GM18868 (cell line): Measurements from ENCODE around the gene ADIPOQ.
"Not testable (repeated sequence)": the region's sequence is repeated elsewhere in the genome, so short reads cannot be mapped to it uniquely, and the experiment has no call there.

ENCODE experiments used
- ATAC-seq: cut with Tn5 transposase; IDR thresholded peaks from one replicate; pipeline ENCODE4 v1.9.1; 2021; ENCODE audit warnings: mild to moderate bottlenecking, moderate library complexity; ENCODE audit not compliant: unreplicated experiment

Gene ADIPOQ

GRCh38 chr3:186870421-186871201 lies 28.1 kb downstream of the ADIPOQ start:
- no peak for ATAC-seq

DNA sequence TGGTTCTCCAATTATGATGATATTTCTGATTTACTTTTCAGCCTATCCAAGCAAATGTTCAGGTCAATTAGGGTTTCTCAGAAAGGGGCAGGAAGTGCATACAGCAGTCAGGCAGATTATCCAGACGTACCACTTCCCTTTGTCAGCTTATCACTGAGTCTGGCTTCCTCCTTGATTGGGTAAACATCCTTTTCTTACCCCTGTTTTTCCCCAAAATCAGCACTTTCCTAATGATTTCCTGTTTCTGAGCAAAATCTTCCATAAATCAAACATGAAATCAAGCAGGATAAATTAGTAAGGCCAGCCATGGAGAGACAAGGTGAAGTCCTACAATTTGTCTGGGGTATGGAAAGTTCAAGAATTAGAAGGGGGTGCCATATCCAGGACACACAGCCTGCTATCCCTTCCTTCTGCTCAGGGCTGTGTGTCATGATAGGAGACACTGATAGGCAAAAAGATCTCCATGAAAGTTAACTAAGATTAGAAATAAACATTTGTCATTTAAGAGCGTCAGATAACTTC lies 29.0 kb downstream of the ADIPOQ start:
- ATAC-seq: no peak

DNA sequence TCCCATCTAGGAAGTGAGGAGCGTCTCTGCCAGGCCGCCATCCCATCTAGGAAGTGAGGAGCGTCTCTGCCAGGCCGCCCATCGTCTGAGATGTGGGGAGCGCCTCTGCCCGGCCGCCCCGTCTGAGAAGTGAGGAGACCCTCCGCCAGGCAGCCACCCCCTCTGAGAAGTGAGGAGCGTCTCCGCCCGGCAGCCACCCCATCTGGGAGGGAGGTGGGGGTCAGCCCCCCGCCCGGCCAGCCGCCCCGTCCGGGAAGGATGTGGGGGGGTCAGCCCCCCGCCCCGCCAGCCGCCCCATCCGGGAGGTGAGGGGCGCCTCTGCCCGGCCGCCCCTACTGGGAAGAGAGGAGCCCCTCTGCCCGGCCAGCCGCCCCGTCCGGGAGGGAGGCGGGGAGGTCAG lies 31.3 kb downstream of the ADIPOQ start:
- not testable (repeated sequence) for ATAC-seq

DNA sequence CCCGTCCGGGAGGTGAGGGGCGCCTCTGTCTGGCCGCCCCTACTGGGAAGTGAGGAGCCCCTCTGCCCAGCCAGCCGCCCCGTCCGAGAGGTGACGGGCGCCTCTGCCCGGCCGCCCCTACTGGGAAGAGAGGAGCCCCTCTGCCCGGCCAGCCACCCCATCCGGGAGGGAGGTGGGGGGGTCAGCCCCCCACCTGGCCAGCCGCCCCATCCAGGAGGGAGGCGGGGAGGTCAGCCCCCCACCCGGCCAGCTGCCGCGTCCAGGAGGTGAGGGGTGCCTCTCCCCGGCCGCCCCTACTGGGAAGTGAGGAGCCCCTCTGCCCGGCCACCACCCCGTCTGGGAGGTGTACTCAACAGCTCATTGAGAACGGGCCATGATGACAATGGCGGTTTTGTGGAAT lies 31.7 kb downstream of the ADIPOQ start:
- not testable (repeated sequence) for ATAC-seq

GRCh38 chr3:186874841-186875240 lies 32.3 kb downstream of the ADIPOQ start:
- not testable (repeated sequence) for ATAC-seq

DNA sequence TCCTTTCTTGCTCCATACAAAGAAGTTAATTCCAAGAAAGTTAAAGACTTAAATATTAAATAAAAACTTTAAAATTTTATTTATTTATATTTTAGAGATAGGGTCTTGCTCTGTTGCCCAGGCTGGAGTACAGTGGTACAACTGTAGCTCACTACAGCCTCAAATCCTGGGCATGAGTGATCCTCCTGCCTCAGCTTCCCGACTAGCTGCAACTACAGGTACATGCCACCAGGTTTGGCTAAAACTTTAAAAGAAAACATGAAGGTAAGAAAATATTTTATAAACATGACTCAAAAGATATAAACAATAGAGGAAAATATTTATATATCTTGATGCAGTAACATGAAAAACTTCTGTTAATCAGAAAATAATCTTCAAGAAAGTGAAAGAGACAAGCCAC lies 33.2 kb downstream of the ADIPOQ start:
- no peak for ATAC-seq

GRCh38 chr3:186879781-186880180 lies 37.3 kb downstream of the ADIPOQ start:
- ATAC-seq: no peak

- no peak for ATAC-seq
Measured at GRCh38 chr3:186880406-186880805, 37.9 kb downstream of the ADIPOQ start.

DNA sequence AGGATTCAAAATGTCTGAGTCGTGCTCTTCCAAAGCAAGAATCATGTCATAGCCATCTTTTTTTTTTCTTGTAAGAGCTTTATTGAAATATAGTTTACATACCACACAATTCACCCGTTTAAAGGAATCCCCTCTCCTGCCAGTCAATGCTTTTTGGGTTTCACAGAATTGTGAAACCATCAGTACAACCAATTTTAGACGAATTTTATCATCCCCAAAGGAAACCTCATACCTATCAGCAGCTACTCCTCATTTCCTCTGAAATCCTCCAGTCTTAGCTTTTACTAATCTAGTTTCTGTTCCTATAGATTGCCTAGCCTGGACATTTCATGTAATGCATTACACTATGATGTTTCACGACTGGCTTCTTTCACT lies 39.6 kb downstream of the ADIPOQ start:
- ATAC-seq: no peak

GRCh38 chr3:186882881-186883685 lies 40.6 kb downstream of the ADIPOQ start:
- no peak for ATAC-seq

DNA sequence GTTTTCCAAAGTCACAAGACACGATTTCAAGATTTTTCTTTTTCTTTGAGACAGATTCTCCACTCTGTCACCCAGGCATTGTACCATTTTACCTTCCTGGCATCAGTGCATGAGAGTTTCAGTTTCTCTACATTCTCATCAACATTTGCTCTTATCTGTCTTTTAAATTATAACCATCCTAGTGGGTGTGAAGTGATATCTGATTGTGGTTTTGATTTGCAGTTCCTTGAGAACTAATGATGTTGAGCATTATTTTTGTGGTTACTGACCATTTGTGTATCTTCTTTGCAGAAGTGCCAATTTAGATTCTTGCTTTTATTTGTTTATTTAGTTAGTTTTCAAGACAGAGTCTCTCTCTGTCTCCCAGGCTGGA lies 41.2 kb downstream of the ADIPOQ start:
- ATAC-seq: no peak

DNA sequence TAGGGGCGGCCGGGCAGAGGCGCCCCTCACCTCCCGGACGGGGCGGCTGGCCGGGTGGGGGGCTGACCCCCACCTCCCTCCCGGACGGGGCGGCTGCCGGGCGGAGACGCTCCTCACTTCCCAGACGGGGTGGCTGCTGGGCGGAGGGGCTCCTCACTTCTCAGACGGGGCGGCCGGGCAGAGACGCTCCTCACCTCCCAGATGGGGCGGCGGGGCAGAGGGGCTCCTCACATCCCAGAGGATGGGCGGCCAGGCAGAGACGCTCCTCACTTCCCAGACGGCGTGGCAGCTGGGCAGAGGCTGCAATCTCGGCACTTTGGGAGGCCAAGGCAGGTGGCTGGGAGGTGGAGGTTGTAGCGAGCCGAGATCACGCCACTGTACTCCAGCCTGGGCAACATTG lies 42.4 kb downstream of the ADIPOQ start:
- ATAC-seq: not testable (repeated sequence)

DNA sequence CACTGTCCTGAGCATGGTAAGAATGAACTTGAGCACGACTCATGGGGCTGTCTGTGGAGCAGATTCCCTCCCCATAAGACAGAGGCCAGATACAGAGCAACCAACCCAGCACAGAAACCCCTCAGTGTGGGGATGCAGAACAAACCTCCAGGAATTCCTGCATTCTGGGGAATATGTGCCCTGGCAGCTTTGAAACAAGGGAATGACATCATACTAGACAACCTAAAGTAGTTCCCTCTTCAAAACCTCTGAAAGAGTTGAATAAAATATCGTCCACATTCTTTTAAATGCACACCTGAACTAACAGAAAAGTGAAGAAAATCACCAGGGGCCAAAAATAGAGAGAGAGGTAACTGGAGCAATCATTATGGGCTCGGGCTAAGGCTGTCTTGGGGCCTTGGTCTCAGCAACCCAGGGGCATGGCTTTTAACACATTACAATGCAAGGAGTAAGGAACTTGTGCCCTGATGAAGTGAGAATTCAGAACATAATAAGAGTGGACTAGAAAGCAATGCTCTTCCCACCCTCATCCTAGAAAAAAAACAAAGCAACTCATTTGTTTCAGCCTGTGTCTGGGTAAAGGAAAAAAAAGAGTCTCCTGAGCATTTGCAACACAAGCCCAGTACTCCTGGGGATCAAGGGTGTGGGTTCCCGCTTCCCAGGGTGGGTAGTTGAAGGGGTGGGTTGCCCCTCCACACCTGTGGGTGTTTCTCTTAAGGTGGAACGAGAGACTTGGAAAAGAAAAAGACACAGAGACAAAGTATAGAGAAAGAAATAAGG lies 43.9 kb downstream of the ADIPOQ start:
- no peak for ATAC-seq

- ATAC-seq: not testable (repeated sequence)
Measured at GRCh38 chr3:186887507-186887938, 45.0 kb downstream of the ADIPOQ start.

GRCh38 chr3:186888569-186888968 lies 46.1 kb downstream of the ADIPOQ start:
- ATAC-seq: no peak

DNA sequence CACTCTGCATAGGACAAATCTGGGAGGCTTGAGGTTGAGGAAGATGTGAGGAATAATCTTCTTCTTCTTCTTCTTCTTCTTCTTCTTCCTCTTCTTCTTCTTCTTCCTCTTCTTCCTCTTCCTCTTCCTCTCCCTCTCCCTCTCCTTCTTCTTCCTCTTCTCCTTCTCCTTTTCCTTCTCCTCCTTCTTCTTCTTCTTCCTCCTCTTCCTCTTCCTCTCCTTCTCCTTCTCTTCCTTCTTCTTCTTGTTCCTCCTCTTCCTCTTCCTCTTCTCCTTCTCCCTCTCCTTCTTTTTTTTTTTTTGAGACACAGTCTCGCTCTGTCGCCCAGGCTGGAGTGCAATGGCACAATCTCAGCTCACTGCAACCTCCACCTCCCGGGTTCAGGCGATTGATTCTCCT lies 47.2 kb downstream of the ADIPOQ start:
- not testable (repeated sequence) for ATAC-seq

DNA sequence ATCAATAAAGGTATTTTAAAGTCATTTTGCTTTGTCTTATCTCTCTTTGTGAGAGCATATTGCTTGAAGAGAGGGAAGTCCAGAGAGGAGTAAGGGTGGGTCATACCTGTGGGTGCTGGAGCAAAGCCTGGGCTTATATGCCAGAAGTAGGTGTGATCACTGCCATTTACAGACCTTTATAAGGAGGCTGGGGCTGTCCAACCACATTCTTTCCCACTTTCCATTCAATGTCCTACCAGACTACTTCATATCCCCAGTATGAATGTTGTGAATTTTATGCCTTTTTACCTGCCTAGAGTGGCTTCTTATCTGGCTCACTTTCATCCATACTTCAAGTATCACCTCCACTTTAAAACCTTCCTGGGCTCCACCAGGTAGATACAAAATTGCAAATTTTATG lies 48.4 kb downstream of the ADIPOQ start:
- no peak for ATAC-seq

GRCh38 chr3:186893071-186893470 lies 50.6 kb downstream of the ADIPOQ start:
- ATAC-seq: not testable (repeated sequence)

DNA sequence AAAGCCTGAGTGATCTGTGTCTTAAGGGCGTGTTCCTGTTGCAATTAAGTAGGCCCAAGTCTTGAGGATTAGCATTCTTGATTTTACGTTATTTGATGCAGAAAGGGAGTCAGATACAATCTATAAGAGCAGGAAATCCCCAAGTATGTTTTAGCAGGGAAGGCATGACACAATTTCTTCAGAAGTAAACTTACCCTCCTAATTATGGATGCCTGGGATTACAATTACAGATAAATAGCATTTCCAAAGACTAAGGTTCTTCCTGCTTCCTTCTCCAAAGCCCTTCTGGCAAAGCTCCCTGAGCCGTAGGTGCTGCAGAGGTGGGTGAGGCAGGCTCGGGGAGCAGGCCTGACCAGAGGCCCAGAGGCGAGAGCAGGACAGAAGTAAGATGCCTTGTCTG lies 52.9 kb downstream of the ADIPOQ start:
- ATAC-seq: no peak

GRCh38 chr3:186896006-186896405 lies 53.5 kb downstream of the ADIPOQ start:
- ATAC-seq: no peak

DNA sequence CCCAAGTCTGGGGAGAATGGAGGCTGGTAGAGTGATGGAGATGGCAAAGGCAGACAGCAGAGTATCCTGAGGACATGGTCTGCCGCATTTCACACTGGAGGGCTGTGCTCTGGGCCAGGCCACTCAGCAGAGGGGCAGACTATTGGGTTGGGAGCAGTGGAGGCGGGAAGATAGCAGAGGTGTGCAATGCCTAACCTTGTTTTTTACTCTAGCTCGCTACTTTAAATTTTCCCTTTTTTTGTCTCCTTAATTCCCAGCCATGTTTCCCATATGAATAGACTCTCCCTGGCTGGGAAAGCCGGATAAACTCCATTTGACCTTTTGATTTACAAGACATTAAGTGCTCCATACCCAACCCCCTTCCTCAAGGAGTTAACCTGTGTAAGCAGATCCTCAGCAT lies 54.4 kb downstream of the ADIPOQ start:
- no peak for ATAC-seq
